AG09309 (cell line): ENCODE data around the gene PPP1R37.

Experiments
- DNase-seq: peaks from one replicate; pipeline ENCODE4 v3.0.0-alpha.2; 2010; ENCODE audit warnings: low read depth
- H3K4me3 ChIP-seq: 2 replicates; pipeline ENCODE4 v1.5.1; 2011; ENCODE audit warnings: mild to moderate bottlenecking, low read depth, low read length, moderate library complexity; ENCODE audit not compliant: control insufficient read depth
- TF ChIP-seq, protein P1 (sequence below): IDR thresholded peaks from 2 replicates; pipeline ENCODE4 v1.5.1; 2011; ENCODE audit warnings: mild to moderate bottlenecking, low read depth, low read length, inconsistent platforms; ENCODE audit not compliant: insufficient read depth, control insufficient read depth; ENCODE audit errors: missing control alignments

Gene PPP1R37

DNA sequence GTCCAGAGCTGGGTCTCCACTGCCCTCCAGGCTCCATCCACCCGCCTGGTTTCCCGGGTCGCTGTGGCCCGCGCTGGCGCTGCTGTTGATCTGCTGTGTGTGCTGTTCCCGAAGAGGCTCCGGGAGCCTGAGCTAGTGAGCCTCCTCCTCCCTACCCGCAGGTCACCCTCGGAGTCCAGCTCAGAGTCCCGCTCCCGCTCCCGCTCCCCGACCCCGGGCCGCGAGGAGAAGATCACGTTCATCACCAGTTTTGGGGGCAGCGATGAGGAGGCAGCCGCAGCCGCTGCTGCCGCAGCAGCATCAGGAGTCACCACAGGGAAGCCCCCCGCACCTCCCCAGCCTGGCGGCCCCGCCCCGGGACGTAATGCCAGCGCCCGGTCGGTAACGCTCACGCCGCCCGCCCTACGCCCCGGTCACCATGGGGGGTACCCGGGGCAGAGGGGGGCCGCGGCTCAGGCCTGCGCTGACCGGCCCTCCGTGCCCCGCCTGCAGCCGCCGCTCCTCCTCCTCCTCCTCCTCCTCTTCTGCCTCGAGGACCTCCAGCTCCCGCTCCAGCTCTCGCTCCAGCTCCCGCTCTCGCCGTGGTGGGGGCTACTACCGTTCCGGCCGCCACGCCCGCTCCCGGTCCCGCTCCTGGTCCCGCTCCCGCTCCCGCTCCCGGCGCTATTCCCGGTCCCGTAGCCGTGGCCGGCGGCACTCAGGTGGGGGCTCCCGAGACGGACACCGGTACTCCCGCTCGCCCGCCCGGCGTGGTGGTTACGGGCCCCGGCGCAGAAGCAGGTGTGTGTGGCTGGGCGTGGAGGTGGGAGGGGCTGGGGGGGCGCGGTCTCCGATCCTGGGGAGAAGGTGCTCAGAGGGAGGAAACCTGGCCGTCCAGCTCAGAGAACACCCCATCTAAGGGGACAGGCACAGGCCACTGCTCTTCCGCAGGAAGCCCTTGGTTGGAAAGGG, 28.9 kb upstream of the PPP1R37 start:
- no peak for DNase-seq
- TF ChIP-seq, protein P1, sequence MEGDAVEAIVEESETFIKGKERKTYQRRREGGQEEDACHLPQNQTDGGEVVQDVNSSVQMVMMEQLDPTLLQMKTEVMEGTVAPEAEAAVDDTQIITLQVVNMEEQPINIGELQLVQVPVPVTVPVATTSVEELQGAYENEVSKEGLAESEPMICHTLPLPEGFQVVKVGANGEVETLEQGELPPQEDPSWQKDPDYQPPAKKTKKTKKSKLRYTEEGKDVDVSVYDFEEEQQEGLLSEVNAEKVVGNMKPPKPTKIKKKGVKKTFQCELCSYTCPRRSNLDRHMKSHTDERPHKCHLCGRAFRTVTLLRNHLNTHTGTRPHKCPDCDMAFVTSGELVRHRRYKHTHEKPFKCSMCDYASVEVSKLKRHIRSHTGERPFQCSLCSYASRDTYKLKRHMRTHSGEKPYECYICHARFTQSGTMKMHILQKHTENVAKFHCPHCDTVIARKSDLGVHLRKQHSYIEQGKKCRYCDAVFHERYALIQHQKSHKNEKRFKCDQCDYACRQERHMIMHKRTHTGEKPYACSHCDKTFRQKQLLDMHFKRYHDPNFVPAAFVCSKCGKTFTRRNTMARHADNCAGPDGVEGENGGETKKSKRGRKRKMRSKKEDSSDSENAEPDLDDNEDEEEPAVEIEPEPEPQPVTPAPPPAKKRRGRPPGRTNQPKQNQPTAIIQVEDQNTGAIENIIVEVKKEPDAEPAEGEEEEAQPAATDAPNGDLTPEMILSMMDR, result no peak
- H3K4me3 ChIP-seq, result no peak overlapping the region

DNA sequence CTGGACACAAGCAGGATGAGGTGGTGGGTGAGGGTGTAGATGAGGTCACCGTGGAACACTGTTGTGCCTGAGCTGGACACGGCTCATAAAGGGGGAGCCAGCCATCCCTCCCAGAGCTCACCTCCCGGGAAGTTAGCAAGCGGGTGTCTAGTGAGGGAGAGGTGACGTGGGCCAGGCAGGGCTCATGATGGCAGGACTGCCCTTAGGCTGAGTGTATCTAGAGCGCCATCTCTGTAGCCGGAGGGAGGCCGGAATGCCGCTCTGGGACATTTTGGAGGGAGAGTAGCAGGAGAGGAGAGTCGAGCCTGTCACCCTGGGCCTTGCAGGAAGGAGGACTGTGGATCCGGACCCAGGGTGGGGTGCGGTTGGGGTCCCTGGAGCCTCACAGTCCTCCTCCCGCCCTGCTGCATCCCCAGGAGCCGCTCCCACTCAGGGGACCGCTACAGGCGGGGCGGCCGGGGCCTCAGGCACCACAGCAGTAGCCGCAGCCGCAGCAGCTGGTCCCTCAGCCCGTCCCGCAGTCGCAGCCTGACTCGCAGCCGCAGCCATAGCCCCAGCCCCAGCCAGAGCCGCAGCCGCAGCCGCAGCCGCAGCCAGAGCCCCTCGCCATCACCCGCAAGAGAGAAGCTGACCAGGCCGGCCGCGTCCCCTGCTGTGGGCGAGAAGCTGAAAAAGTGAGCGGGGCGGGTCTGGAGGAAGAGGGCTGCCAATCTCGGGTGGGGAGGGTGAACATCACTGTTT, 25.9 kb upstream of the PPP1R37 start:
- no peak for DNase-seq
- no peak overlapping the region for H3K4me3 ChIP-seq
- TF ChIP-seq, protein P1, result no peak

- DNase-seq, result no peak
- TF ChIP-seq, protein P1, result no peak
- H3K4me3 ChIP-seq, result no peak overlapping the region
These were observed 24.9 kb upstream of the PPP1R37 start for GRCh38 chr19:45068041-45068440.

DNA sequence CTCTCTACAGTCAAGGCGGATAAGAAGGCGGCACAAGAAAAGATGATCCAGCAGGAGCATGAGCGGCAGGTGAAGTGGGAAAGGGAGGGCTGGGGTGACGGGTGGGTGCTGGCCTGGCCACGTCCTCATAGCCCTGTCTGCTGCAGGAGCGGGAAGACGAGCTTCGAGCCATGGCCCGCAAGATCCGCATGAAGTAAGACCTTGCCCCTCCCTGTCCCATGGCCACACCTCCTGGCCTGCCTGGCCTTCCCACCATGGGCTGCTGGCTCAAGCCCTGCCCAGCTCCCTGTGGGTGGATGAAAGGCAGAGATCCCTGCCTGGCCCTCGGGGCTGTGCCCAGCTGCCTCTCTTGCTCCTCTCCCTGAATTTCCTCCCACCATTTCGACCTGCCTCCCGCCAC, 23.9 kb upstream of the PPP1R37 start:
- no peak for DNase-seq
- no peak overlapping the region for H3K4me3 ChIP-seq
- TF ChIP-seq, protein P1, result no peak

- no peak for DNase-seq
- H3K4me3 ChIP-seq, result no peak overlapping the region
- TF ChIP-seq, protein P1, result no peak
These were observed 22.8 kb upstream of the PPP1R37 start for GRCh38 chr19:45070214-45070613.

DNA sequence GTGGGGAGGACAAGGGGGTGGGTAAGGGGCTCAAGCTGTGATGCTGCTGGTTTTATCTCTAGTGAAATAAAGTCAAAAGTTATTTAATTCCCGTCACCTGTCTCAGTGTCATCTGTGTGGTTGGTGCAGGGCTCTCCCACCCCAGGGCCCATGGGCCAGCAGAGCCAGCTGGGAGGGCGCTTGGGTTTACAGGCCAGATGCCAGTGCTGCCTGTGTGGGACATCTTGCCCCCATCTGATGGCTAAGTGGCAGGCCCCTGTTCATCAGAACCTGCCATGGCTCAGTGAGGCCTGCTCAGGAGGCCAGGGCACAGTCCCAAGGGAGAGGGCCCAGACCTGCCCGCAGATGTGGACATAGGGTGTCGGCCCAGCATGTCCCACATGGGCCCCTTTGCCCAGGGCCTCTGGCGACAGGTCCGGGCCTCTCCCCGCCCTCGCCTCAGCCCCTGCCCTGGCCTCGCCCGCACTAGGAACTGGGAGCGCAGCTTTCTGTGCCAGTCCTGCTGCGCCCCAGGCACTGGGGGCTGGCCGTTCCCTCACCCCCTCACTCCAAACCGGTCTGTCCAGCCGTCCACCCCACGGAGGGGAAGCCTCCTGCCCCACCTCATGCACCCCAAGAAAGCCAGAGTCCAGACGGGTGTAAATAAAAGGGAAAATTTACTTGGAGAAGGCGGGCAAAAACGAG, 22.0 kb upstream of the PPP1R37 start:
- no peak for DNase-seq
- TF ChIP-seq, protein P1, result no peak
- H3K4me3 ChIP-seq, result no peak overlapping the region
